GM21526 (cell line): Measurements from ENCODE around the gene FAM3A.

Experiments used
- ATAC-seq: cut with Tn5 transposase; IDR thresholded peaks from one replicate; pipeline ENCODE4 v1.9.1; 2021; ENCODE audit warnings: moderate library complexity; ENCODE audit not compliant: unreplicated experiment, low FRiP score

Gene FAM3A

DNA sequence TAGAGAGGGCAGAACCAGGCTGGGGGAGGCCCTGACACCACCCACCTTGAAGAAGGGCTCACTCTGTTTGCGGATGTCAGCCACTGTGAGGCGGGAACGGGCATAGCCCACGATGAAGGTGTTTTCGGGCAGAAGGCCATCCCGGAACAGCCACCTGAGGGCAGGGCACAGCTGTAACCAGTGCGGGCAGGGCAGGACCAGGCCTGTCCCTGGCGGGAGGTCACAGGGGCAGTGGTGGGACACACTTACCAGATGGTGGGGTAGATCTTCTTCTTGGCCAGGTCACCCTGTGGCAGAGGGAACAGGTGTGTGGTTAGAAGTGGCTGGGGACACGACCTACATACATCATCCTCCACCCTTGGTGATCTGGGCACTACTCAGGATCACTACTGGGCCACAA, 19.9 kb upstream of the FAM3A start:
- ATAC-seq = no peak

- ATAC-seq = peak; percentile 85
Measured at GRCh38 chrX:154534526-154535322, 18.7 kb upstream of the FAM3A start.

DNA sequence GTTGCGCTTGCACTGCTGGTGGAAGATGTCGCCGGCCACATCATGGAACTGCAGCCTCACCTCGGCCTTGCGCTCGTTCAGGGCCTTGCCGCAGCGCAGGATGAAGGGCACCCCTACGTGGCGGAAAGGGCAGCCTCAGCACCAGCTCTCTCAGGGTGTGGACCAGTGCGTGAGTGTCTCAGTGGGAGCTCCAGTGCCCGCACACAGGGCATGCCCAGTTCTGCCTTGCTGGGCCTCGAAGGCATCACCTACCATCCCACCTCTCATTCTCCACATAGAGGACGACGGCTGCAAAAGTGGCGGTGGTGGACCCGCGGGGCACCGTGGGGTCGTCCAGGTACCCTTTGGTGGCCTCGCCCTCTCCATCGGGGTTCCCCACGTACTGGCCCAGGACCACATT, 16.7 kb upstream of the FAM3A start:
- no peak for ATAC-seq

- no peak for ATAC-seq
Measured at GRCh38 chrX:154531626-154532025, 15.6 kb upstream of the FAM3A start.

GRCh38 chrX:154530286-154530685, 14.3 kb upstream of the FAM3A start:
- ATAC-seq = no peak

- ATAC-seq = no peak
Measured at GRCh38 chrX:154529206-154529612, 13.2 kb upstream of the FAM3A start.

DNA sequence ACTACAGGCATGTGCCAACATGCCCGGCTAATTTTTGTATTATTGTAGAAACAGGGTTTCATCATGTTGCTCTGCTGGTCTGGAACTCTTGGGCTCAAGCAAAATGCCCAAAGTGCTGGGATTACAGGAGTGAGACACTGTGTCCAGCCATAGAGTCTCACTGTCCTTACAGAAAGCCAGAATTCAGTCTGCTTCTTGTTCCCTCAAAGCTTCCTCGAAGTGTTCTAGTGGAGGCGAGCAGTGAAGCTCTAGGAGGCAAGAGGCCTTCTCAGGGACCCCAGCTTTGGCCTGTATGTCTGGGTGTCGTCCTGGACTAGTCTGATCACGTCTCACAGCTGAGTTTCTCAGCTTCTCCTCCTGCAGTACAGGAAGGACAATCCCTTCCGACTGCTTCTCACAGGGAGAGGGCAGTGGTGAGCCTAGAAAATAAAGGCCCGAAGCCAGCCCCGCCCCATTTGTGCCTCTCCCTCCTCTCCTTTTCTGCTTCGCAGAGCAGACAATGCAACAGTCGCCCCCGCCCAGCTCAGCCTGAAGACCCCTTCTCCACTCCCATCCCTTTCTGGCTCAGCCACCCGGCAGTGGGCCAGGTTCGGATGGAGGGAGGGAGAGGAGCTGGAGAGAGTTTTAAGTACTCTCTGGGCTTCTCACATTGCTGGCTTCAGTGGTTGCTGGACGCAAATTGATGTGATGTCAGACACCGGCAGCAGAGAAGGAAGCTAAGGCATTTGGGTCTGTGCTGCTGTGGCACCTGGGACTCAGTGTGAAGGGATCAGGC, 11.1 kb upstream of the FAM3A start:
- ATAC-seq = no peak

GRCh38 chrX:154525606-154526490, 9.8 kb upstream of the FAM3A start:
- no peak for ATAC-seq

DNA sequence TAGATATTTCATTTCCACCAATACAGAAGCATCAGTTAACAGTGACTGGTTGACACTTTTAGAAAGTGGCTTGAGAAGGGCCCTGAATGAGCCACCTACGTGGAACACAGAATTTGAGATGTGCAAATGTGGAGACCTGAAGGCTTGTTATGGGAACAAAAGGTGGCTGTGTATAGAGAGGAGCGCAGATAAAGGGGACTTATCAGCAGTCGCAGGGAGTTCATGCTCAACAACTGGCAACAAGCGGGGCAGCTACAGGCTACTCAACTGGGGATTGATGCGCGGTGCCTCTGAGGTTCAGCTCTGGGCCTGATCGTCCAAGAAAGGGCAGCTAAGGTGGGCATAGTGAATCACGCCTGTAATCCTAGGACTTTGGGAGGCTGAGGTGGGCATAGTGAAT, 3.4 kb upstream of the FAM3A start:
- ATAC-seq = no peak

GRCh38 chrX:154517101-154517781, 1.2 kb upstream of the FAM3A start:
- ATAC-seq = no peak

GRCh38 chrX:154516656-154517100, 646 bp upstream of the FAM3A start:
- no peak for ATAC-seq

DNA sequence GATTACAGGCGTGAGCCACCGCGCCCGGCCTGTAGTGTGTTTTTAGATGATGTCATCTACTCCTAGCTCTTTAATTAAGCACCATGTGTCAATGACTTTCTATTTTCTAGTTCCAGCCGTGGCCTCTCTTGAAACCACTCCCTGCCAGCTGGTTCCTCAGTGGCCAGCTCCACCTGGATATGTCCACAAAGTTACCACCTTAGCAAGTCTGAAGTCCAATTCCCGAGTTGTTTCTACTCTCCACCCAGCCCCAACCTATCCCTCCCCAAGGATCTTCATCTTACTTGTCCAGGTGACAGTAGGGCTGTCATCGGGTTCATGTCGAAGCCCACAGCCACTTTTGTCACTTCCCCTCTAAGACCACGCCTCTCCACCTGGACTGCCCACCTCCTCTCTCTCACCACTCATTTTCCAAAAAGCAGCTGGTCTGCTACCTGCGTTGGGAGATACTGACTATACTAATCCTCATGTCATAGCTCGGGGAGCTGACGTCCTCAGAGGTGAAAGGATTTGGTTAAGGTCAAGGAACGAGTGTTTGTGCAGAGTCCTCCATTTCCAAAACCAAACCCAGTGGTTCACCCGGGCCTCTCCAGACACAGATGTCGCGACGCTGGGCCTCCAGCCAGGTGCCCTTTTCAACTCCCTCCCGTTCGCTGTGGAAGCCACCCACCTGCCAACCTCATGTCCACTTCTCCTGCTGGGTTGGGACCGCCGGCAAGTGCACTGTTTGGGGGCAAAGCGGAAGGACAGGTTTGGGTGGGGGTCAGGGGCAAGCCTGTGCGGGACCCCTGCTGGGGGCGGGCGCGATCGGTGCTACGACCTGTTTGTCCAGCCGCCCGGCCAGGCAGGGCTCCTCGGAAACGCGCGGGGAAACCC, 704 bp downstream of the FAM3A start:
- ATAC-seq = no peak

DNA sequence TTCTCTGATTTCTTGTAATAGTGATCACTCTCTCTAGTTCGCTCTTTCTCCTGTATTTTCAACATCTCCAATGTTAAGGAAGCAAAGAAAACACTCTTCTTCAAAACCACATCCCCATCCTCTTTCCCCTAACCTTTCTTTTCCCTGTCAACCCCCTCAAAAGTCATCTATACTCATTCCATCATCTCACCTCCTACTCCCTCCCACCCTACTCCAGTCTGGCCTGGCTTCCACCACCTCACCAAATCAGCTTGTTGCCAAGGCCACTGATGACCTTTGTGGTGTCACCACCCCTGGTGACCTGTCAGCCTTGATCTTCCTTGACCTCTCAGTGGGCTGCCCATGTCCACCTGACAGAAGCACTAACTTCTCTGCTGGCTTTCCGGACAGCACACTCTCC, 2.3 kb downstream of the FAM3A start:
- no peak for ATAC-seq

GRCh38 chrX:154512879-154513553, 3.0 kb downstream of the FAM3A start:
- no peak for ATAC-seq

DNA sequence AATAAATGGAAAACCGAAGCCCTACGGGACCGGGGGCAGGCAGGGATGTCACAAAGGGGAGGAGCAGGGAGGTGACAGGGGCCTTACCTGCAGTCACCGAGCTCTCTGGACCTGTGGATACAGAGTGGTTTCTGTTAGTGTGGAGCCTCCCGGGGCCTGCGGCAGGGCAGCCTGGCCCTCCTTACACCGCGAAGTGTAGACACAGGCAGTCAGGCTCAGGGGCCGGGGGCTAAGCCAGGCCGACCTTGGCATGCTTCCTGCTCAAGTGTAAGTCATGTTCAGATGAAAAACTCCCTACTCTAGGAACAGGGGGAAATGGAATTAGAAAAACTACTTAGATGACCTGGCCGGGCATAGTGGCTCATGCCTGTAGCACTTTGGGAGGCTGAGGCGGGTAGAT, 4.3 kb downstream of the FAM3A start:
- no peak for ATAC-seq

- no peak for ATAC-seq
Measured at GRCh38 chrX:154509455-154509854, 6.6 kb downstream of the FAM3A start.

GRCh38 chrX:154508384-154508745, 7.7 kb downstream of the FAM3A start:
- no peak for ATAC-seq

GRCh38 chrX:154507673-154508383, 8.2 kb downstream of the FAM3A start:
- ATAC-seq = no peak
